ENCODE data around the gene WFS1.
A peak's percentile ranks its signal among the peaks of the same experiment; 100 is the strongest.

The WFS1 gene

GRCh38 chr4:6325788-6326290 is 56.2 kb downstream of the WFS1 start:
- TF ChIP-seq PAX5 (IDR thresholded peaks at IDR 0.05; ENCODE audit: insufficient read depth, low read length, severe bottlenecking) (no peak), POU2F2 (IDR thresholded peaks at IDR 0.05; ENCODE audit: low read depth, low read length) (no peak), POLR2AphosphoS5 (IDR thresholded peaks at IDR 0.05; ENCODE audit: low read depth, low read length) (no peak), POLR2A (IDR thresholded peaks at IDR 0.05; ENCODE audit: low read depth, low read length) (no peak), SPI1 (IDR thresholded peaks at IDR 0.05; ENCODE audit: low read depth, low read length) (no peak), TAF1 (IDR thresholded peaks at IDR 0.05; ENCODE audit: low read depth, low read length) (no peak)
- FAIRE-seq (no peak), DNase-seq (ENCODE audit: insufficient read length, low spot score) (no peak)

- DNase-seq (ENCODE audit: insufficient read length, low spot score): no peak
- no peak for FAIRE-seq
- TF ChIP-seq SPI1 (IDR thresholded peaks at IDR 0.05; ENCODE audit: low read depth, low read length) (no peak), POU2F2 (IDR thresholded peaks at IDR 0.05; ENCODE audit: low read depth, low read length) (no peak), POLR2AphosphoS5 (IDR thresholded peaks at IDR 0.05; ENCODE audit: low read depth, low read length) (no peak), PAX5 (IDR thresholded peaks at IDR 0.05; ENCODE audit: insufficient read depth, low read length, severe bottlenecking) (no peak), TAF1 (IDR thresholded peaks at IDR 0.05; ENCODE audit: low read depth, low read length) (no peak), POLR2A (IDR thresholded peaks at IDR 0.05; ENCODE audit: low read depth, low read length) (no peak)
Observed at GRCh38 chr4:6326312-6327060, 56.8 kb downstream of the WFS1 start.

GRCh38 chr4:6327220-6327917 is 57.7 kb downstream of the WFS1 start:
- TF ChIP-seq POU2F2 (IDR thresholded peaks at IDR 0.05; ENCODE audit: low read depth, low read length) (0 out of 2 replicates have a peak, but pooled peaks have one; percentile 12), POLR2A (IDR thresholded peaks at IDR 0.05; ENCODE audit: low read depth, low read length) (no peak)
- DNase-seq (ENCODE audit: insufficient read length, low spot score): peak; percentile 87
- FAIRE-seq: peak; percentile 92

- DNase-seq (ENCODE audit: insufficient read length, low spot score) (no peak), FAIRE-seq (no peak)
- TF ChIP-seq POLR2A (IDR thresholded peaks at IDR 0.05; ENCODE audit: low read depth, low read length) (no peak), POLR2AphosphoS5 (IDR thresholded peaks at IDR 0.05; ENCODE audit: low read depth, low read length) (no peak), TAF1 (IDR thresholded peaks at IDR 0.05; ENCODE audit: low read depth, low read length) (no peak), SPI1 (IDR thresholded peaks at IDR 0.05; ENCODE audit: low read depth, low read length) (no peak), PAX5 (IDR thresholded peaks at IDR 0.05; ENCODE audit: insufficient read depth, low read length, severe bottlenecking) (no peak), POU2F2 (IDR thresholded peaks at IDR 0.05; ENCODE audit: low read depth, low read length) (no peak)
Observed at GRCh38 chr4:6328526-6328925, 58.9 kb downstream of the WFS1 start.

- FAIRE-seq (no peak), DNase-seq (ENCODE audit: insufficient read length, low spot score) (no peak)
- TF ChIP-seq POU2F2 (IDR thresholded peaks at IDR 0.05; ENCODE audit: low read depth, low read length) (no peak), SPI1 (IDR thresholded peaks at IDR 0.05; ENCODE audit: low read depth, low read length) (peak; percentile 60), POLR2AphosphoS5 (IDR thresholded peaks at IDR 0.05; ENCODE audit: low read depth, low read length) (no peak)
Observed at GRCh38 chr4:6329478-6330383, 60.1 kb downstream of the WFS1 start.

DNA sequence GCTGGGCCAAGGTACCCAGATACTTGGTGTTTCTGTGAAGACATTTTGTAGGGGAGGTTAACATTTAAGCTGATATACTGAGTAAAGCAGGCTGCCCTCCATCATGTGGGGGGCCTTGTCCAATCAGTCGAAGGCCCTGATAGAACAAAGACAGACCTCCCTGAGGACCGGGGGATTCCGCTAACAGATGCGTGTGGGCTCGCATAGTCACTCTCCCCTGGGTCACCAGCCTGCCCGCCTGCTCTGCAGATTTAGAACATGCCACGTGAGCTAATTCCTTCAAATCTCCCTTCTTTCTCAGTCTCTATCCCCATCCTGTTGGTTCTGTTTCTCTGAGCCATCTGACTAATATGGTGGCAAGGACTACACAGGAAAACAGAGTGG is 60.7 kb downstream of the WFS1 start:
- no peak for TF ChIP-seq POLR2A (IDR thresholded peaks at IDR 0.05; ENCODE audit: low read depth, low read length)
- no peak for TF ChIP-seq TAF1 (IDR thresholded peaks at IDR 0.05; ENCODE audit: low read depth, low read length)
- no peak for TF ChIP-seq POLR2AphosphoS5 (IDR thresholded peaks at IDR 0.05; ENCODE audit: low read depth, low read length)
- no peak for DNase-seq (ENCODE audit: insufficient read length, low spot score)
- no peak for FAIRE-seq

GRCh38 chr4:6331018-6331417 is 61.4 kb downstream of the WFS1 start:
- no peak for DNase-seq (ENCODE audit: insufficient read length, low spot score)
- TF ChIP-seq POU2F2 (IDR thresholded peaks at IDR 0.05; ENCODE audit: low read depth, low read length): no peak
- TF ChIP-seq POLR2A (IDR thresholded peaks at IDR 0.05; ENCODE audit: low read depth, low read length): no peak
- TF ChIP-seq POLR2AphosphoS5 (IDR thresholded peaks at IDR 0.05; ENCODE audit: low read depth, low read length): no peak
- no peak for TF ChIP-seq SPI1 (IDR thresholded peaks at IDR 0.05; ENCODE audit: low read depth, low read length)
- no peak for TF ChIP-seq TAF1 (IDR thresholded peaks at IDR 0.05; ENCODE audit: low read depth, low read length)
- TF ChIP-seq PAX5 (IDR thresholded peaks at IDR 0.05; ENCODE audit: insufficient read depth, low read length, severe bottlenecking): no peak
- FAIRE-seq: peak; percentile 63

- FAIRE-seq: no peak
Observed at GRCh38 chr4:6331468-6331867, 61.8 kb downstream of the WFS1 start.

DNA sequence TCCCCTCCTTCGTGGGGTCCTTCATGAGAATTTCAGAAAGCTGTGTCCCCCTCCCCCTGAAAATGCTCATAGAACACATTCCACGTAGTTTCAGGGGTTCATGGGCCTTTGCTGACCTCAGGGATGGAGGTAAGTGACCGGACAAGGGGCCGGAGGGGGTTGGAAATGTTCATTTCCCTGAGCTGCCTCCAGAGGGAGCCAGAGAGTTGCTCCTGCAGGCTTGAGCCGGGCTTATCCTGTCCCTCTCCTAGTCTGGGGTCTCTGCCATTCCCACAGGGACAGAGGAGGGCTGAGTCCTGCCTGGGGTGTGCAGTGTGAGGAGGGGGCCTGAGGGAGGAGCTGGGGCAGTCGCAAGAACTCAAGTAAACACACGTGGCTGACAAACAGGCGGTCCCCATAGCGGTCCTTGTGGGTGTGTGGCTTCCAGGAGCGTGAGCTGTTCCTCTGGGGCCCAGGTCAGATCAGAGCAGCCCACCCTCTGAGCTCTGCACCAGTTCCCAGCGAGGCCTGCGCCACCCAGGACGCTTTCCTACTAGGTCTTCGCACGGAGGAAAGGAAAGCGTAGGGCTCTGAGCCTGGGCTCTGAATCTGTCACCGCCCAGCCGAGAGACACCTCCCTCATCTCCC is 62.5 kb downstream of the WFS1 start:
- FAIRE-seq (no peak), DNase-seq (ENCODE audit: insufficient read length, low spot score) (no peak)
- TF ChIP-seq SPI1 (IDR thresholded peaks at IDR 0.05; ENCODE audit: low read depth, low read length): no peak
- TF ChIP-seq TAF1 (IDR thresholded peaks at IDR 0.05; ENCODE audit: low read depth, low read length): no peak
- no peak for TF ChIP-seq POU2F2 (IDR thresholded peaks at IDR 0.05; ENCODE audit: low read depth, low read length)

More at GRCh38 chr4:6331468-6331867, 61.8 kb downstream of the WFS1 start:
- no peak for TF ChIP-seq TAF1 (IDR thresholded peaks at IDR 0.05; ENCODE audit: low read depth, low read length)
- TF ChIP-seq POLR2A (IDR thresholded peaks at IDR 0.05; ENCODE audit: low read depth, low read length): no peak
- no peak for TF ChIP-seq POU2F2 (IDR thresholded peaks at IDR 0.05; ENCODE audit: low read depth, low read length)
- TF ChIP-seq PAX5 (IDR thresholded peaks at IDR 0.05; ENCODE audit: insufficient read depth, low read length, severe bottlenecking): no peak
- TF ChIP-seq SPI1 (IDR thresholded peaks at IDR 0.05; ENCODE audit: low read depth, low read length): no peak
- TF ChIP-seq POLR2AphosphoS5 (IDR thresholded peaks at IDR 0.05; ENCODE audit: low read depth, low read length): no peak
- no peak for DNase-seq (ENCODE audit: insufficient read length, low spot score)
